Osteocyte (in vitro differentiated cells): ENCODE data around the gene SLC39A8. TPM values are rescaled to one million over a fixed set of nuclear protein-coding genes. Genes with fewer than 3 reads are reported as not detected.

Experiments
- DNase-seq: peaks from one replicate; pipeline ENCODE4 v3.0.0; 2021; ENCODE audit warnings: mixed read lengths; ENCODE audit not compliant: unreplicated experiment; ENCODE audit errors: extremely low spot score
- H3K27ac Mint-ChIP-seq: one replicate; pipeline ENCODE4 v1.8.0; 2021; ENCODE audit warnings: mild to moderate bottlenecking, mixed read lengths; ENCODE audit not compliant: unreplicated experiment
- H3K27me3 Mint-ChIP-seq: one replicate; pipeline ENCODE4 v1.8.0; 2021; ENCODE audit warnings: mixed read lengths; ENCODE audit not compliant: unreplicated experiment
- H3K36me3 Mint-ChIP-seq: one replicate; pipeline ENCODE4 v1.8.0; 2021; ENCODE audit warnings: mixed read lengths; ENCODE audit not compliant: unreplicated experiment
- H3K4me1 Mint-ChIP-seq: one replicate; pipeline ENCODE4 v1.8.0; 2021; ENCODE audit warnings: mixed read lengths; ENCODE audit not compliant: unreplicated experiment
- H3K4me3 Mint-ChIP-seq: one replicate; pipeline ENCODE4 v1.8.0; 2021; ENCODE audit warnings: mild to moderate bottlenecking, moderate library complexity, mixed read lengths; ENCODE audit not compliant: unreplicated experiment
- H3K9me3 Mint-ChIP-seq: one replicate; pipeline ENCODE4 v1.8.0; 2021; ENCODE audit warnings: mixed read lengths; ENCODE audit not compliant: unreplicated experiment
- long read RNA-seq: library from polyadenylated mRNA; unstranded; transcript quantifications from one replicate; pipeline ENCODE4 v2.0.0, GENCODE V29; 2021
- total RNA-seq: library from RNA; stranded (reverse); gene quantifications from 2 replicates; pipeline ENCODE4 v1.2.1, GENCODE V29; 2021
- TF ChIP-seq, protein P1 (sequence below): fragments of 200-600 bp; sonication (generic); IDR thresholded peaks from 2 replicates; pipeline ENCODE4 v1.5.0; 2021; ENCODE audit warnings: antibody characterized with exemption, mild to moderate bottlenecking, moderate library complexity

SLC39A8 gene
- 1.0 and 1.5 TPM in 2 replicates for total RNA-seq
- long read RNA-seq, partial matches to known transcripts = 2 of 2 reads
- long read RNA-seq, other reads (novel, unspliced or antisense) = 0 of 2 reads

DNA sequence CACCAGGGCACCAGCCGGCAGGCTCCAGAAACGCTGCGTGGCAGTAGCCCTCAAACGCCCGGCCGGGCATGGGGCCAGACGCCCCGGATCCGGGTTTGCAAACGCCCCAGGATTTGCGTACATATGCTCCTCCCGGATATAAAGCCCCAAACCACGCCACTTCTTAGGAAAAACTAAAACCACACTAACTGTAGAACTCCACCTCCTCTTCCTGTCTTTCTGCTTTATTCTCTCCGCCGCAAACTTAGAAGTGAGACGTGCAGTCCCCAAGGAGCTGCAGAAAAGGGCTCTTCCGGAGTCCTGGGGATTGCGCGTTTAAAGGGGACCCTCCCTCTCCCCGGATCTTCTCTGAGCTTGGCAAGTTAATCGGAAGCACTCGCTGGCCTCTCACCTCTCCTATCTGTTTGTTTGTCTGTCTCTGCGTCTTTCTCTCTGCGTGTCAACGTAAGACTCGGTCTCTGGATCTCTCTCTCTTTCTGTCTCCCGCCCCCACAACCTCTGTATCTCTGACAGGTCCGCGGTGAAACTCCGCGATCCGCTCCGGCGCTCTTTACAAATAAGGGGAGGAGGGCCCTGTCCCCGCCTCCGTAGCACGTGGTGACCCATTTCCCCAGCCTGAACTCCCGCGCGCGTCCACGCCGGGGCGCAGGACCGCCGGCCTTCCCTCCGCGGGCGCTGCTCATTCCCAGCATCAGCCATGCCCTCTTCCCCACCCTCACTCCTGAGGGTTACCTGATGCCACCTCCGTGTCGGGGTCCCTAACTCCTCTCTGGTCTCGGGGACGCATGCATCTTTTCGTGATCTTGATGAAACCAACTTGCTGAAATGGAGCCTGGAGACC is at the start of gene SLC39A8:
TSS of gene SLC39A8 (minus strand) at position 529 of the 841 bp plus-strand sequence. CDS start 820 bp downstream, outside the sequence.
- DNase-seq = peak; percentile 90
- TF ChIP-seq, protein P1, sequence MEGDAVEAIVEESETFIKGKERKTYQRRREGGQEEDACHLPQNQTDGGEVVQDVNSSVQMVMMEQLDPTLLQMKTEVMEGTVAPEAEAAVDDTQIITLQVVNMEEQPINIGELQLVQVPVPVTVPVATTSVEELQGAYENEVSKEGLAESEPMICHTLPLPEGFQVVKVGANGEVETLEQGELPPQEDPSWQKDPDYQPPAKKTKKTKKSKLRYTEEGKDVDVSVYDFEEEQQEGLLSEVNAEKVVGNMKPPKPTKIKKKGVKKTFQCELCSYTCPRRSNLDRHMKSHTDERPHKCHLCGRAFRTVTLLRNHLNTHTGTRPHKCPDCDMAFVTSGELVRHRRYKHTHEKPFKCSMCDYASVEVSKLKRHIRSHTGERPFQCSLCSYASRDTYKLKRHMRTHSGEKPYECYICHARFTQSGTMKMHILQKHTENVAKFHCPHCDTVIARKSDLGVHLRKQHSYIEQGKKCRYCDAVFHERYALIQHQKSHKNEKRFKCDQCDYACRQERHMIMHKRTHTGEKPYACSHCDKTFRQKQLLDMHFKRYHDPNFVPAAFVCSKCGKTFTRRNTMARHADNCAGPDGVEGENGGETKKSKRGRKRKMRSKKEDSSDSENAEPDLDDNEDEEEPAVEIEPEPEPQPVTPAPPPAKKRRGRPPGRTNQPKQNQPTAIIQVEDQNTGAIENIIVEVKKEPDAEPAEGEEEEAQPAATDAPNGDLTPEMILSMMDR = peak; percentile 76
- no peaks in the 10 kb centered on the region for H3K9me3 Mint-ChIP-seq
- H3K4me3 Mint-ChIP-seq = peak within 1 kb of the TSS; percentile 84
- peak within 1 kb of the TSS; percentile 19 for H3K27ac Mint-ChIP-seq
- H3K27me3 Mint-ChIP-seq = peaks cover 43% of the 10 kb centered on the region
- H3K36me3 Mint-ChIP-seq = no peaks in the 10 kb centered on the region
- H3K4me1 Mint-ChIP-seq = peaks cover 24% of the 10 kb centered on the region

DNA sequence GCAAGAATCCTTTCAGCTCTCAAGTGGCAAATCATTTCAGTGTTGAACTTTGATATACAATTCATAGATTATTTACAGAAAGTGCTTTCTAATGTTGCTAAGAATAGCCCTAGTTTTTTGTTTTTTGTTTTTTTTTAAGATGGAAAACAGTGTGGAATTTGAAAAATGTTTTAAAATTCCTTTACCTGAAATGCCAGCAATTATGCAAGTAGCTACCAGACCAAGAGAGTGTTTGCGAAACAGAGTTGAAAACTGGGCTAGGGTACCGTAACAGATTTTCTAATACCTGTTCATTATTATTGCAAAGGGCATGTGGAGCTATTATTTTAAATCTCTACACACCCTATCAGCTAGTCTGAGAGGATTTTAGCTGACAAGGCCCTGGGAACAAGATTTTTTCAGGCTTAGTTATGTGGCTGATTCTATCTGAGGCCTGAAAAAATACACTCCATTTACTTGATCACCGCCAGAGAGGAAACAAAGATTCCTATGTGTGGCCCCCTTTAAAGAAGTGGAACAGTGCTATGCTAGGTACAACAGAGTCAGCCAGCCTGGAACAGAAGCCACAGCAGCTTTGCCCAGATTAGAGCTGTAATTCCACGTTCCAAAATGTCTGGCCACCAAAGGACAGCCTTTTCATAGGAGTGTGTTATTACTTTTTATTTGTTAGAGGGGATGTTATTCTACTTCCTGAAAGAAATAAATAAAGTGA is 46.9 kb upstream of the SLC39A8 start:
- no peak overlapping the region for H3K27ac Mint-ChIP-seq
- no peaks in the 10 kb centered on the region for H3K9me3 Mint-ChIP-seq
- H3K36me3 Mint-ChIP-seq = no peaks in the 10 kb centered on the region
- no peak overlapping the region for H3K4me3 Mint-ChIP-seq
- TF ChIP-seq, protein P1 = no peak
- H3K4me1 Mint-ChIP-seq = no peaks in the 10 kb centered on the region
- no peak for DNase-seq
- peaks cover 29% of the 10 kb centered on the region for H3K27me3 Mint-ChIP-seq

DNA sequence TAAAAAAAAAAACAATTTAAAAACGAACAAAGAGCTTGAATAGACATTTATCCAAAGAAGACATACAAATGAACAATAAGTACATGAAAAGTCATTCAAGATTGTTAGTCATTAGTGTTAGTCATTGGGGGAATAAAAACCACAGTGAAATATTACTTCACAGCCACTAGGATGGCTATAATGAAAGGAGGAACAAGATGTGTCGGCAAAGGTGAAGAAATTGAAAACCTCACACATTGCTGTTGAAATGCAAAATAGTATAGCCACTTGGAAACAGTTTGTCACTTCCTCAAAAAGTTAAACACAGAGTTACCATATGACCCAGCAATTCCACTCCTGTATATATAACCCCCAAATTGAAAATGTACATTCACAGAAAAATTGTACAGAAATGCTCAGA is 45.2 kb upstream of the SLC39A8 start:
- Mint-ChIP-seq H3K9me3 (no peaks in the 10 kb centered on the region), H3K36me3 (no peaks in the 10 kb centered on the region), H3K4me3 (no peak overlapping the region), H3K27me3 (peaks cover 40% of the 10 kb centered on the region), H3K27ac (no peak overlapping the region), H3K4me1 (no peaks in the 10 kb centered on the region)
- DNase-seq = no peak
- TF ChIP-seq, protein P1 = no peak

DNA sequence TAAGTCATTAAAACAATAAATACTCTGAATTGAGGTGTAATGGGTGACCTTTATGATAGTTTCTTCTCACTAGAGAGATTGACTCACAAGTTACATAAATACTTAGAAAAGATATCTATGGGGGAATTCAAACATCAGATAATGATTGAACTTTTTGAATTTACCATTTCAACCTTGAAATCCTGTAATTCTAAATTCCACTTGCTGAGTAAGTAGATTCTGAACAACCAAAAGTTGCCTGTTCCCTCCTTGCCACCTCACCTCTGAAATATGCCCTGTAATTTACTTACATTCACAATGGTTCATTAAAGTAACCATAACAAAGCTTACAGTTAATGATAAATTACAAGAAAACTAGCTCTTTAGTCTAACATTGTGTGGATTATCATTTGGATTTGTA is 43.3 kb upstream of the SLC39A8 start:
- no peaks in the 10 kb centered on the region for H3K4me1 Mint-ChIP-seq
- DNase-seq = no peak
- H3K9me3 Mint-ChIP-seq = no peaks in the 10 kb centered on the region
- H3K4me3 Mint-ChIP-seq = no peak overlapping the region
- peaks cover 46% of the 10 kb centered on the region for H3K27me3 Mint-ChIP-seq
- TF ChIP-seq, protein P1 = no peak
- no peak overlapping the region for H3K27ac Mint-ChIP-seq
- no peaks in the 10 kb centered on the region for H3K36me3 Mint-ChIP-seq
